ENCODE measurements around the gene PRDM16.

DNA sequence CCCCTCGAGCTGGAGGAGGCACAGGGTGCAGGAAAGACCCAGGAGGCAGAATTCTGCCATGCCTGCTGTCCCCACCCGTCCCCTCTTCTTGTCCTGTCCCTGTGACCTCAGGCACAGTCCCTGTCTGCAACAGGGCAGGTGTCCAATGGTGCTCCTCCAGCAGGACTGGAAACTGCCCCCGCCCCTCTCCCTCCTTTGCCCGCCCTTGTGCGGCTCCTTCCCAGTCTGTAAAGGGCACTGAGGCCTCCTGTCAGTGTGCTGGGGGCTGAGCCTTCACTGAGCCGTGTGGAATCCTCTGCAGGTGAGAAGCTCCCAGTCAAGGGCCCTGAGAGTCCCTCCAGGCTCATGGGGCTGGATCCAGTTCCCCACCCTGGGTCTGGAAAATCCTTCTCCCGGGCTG, 28.9 kb downstream of the PRDM16 start:
- TF ChIP-seq, protein P1, sequence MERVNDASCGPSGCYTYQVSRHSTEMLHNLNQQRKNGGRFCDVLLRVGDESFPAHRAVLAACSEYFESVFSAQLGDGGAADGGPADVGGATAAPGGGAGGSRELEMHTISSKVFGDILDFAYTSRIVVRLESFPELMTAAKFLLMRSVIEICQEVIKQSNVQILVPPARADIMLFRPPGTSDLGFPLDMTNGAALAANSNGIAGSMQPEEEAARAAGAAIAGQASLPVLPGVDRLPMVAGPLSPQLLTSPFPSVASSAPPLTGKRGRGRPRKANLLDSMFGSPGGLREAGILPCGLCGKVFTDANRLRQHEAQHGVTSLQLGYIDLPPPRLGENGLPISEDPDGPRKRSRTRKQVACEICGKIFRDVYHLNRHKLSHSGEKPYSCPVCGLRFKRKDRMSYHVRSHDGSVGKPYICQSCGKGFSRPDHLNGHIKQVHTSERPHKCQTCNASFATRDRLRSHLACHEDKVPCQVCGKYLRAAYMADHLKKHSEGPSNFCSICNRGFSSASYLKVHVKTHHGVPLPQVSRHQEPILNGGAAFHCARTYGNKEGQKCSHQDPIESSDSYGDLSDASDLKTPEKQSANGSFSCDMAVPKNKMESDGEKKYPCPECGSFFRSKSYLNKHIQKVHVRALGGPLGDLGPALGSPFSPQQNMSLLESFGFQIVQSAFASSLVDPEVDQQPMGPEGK (CRISPR knock-in tag; IDR thresholded peaks at IDR 0.05; ENCODE audit: borderline replicate concordance), result no peak
- TF ChIP-seq ZFP3 (CRISPR knock-in tag; IDR thresholded peaks at IDR 0.05), result no peak
- TF ChIP-seq CSDC2 (CRISPR knock-in tag; IDR thresholded peaks at IDR 0.05), result no peak
- TF ChIP-seq ZNF565 (CRISPR knock-in tag; conservative IDR thresholded peaks at IDR 0.05; ENCODE audit: low read depth), result no peak
- no peak for TF ChIP-seq ARNTL (CRISPR knock-in tag; IDR thresholded peaks at IDR 0.05; ENCODE audit: borderline replicate concordance, low read depth)
- no peak for TF ChIP-seq ZC3H10 (CRISPR knock-in tag; IDR thresholded peaks at IDR 0.05)
- no peak for TF ChIP-seq TCF4 (CRISPR knock-in tag; IDR thresholded peaks at IDR 0.05; ENCODE audit: borderline replicate concordance)
- TF ChIP-seq, protein P2, sequence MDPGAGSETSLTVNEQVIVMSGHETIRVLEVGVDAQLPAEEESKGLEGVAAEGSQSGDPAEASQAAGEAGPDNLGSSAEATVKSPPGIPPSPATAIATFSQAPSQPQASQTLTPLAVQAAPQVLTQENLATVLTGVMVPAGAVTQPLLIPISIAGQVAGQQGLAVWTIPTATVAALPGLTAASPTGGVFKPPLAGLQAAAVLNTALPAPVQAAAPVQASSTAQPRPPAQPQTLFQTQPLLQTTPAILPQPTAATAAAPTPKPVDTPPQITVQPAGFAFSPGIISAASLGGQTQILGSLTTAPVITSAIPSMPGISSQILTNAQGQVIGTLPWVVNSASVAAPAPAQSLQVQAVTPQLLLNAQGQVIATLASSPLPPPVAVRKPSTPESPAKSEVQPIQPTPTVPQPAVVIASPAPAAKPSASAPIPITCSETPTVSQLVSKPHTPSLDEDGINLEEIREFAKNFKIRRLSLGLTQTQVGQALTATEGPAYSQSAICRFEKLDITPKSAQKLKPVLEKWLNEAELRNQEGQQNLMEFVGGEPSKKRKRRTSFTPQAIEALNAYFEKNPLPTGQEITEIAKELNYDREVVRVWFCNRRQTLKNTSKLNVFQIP (CRISPR knock-in tag; IDR thresholded peaks at IDR 0.05; ENCODE audit: borderline replicate concordance, low read depth), result no peak
- TF ChIP-seq RARB (CRISPR knock-in tag; IDR thresholded peaks at IDR 0.05), result no peak
- no peak for TF ChIP-seq SNAI2 (CRISPR knock-in tag; IDR thresholded peaks at IDR 0.05)
- TF ChIP-seq OSR1 (CRISPR knock-in tag; IDR thresholded peaks at IDR 0.05), result no peak
- TF ChIP-seq ISL1 (CRISPR knock-in tag; IDR thresholded peaks at IDR 0.05), result no peak
